SK-N-DZ (cell line): ENCODE measurements around the gene ITGA7.

Source experiments
- DNase-seq: peaks from one replicate; pipeline ENCODE4 v3.0.0-alpha.2; 2015; ENCODE audit warnings: low spot score

ITGA7 gene

GRCh38 chr12:55720071-55720564 lies 12.4 kb upstream of the ITGA7 start, which contains the start of gene RDH5:
Gene RDH5, plus strand, starts transcription at chr12:55720393. Its CDS starts 792 bp downstream, at chr12:55721185.
- no peak for DNase-seq

- DNase-seq, result no peak
Observed at GRCh38 chr12:55719371-55719770, 11.7 kb upstream of the ITGA7 start.

- no peak for DNase-seq
Observed at GRCh38 chr12:55718624-55719275, 11.0 kb upstream of the ITGA7 start.

- DNase-seq, result no peak
Observed at GRCh38 chr12:55718015-55718414, 10.3 kb upstream of the ITGA7 start.

GRCh38 chr12:55717011-55718007 lies 9.6 kb upstream of the ITGA7 start:
- DNase-seq, result no peak

GRCh38 chr12:55716582-55716957 lies 8.9 kb upstream of the ITGA7 start:
- no peak for DNase-seq

GRCh38 chr12:55715833-55716581 lies 8.3 kb upstream of the ITGA7 start, which contains the start of gene BLOC1S1:
Gene BLOC1S1, plus strand, starts transcription at chr12:55716046. Its CDS starts 6 bp downstream, at chr12:55716052.
- DNase-seq, result peak; percentile 94

GRCh38 chr12:55715169-55715764 lies 7.6 kb upstream of the ITGA7 start:
- no peak for DNase-seq

GRCh38 chr12:55713721-55714120 lies 6.0 kb upstream of the ITGA7 start:
- DNase-seq, result no peak

- DNase-seq, result no peak
Observed at GRCh38 chr12:55712700-55713415, 5.2 kb upstream of the ITGA7 start.

GRCh38 chr12:55711786-55712553 lies 4.3 kb upstream of the ITGA7 start:
- DNase-seq, result no peak

- no peak for DNase-seq
Observed at GRCh38 chr12:55708695-55709233, 1.1 kb upstream of the ITGA7 start.

GRCh38 chr12:55707219-55707671 lies 459 bp downstream of the ITGA7 start:
- DNase-seq, result peak; percentile 22

GRCh38 chr12:55706568-55707218 lies 1.0 kb downstream of the ITGA7 start:
- DNase-seq, result no peak

- no peak for DNase-seq
Observed at GRCh38 chr12:55705782-55706402, 1.8 kb downstream of the ITGA7 start.

GRCh38 chr12:55704824-55705718 lies 2.6 kb downstream of the ITGA7 start:
- no peak for DNase-seq
